C4-2B (cell line): ENCODE results near the gene PPBP.

ENCODE experiments used
- H3K27ac ChIP-seq: fragments of 450-650 bp; 2 replicates; pipeline ENCODE4 v1.5.1; 2017
- CTCF ChIP-seq: fragments of 450-650 bp; conservative IDR thresholded peaks from 2 replicates; pipeline ENCODE4 v1.5.1; 2017; ENCODE audit warnings: mild to moderate bottlenecking
- ZFX ChIP-seq: fragments of 450-650 bp; IDR thresholded peaks from 2 replicates; pipeline ENCODE4 v1.6.1; 2017

The PPBP gene

GRCh38 chr4:73988061-73988460 lies at the start of gene PPBP:
PPBP (minus strand) TSS chr4:73988190; CDS start chr4:73988103, 87 bp downstream.
- no peak within 1 kb of the TSS for H3K27ac ChIP-seq
- no peak for TF ChIP-seq CTCF
- TF ChIP-seq ZFX, result no peak

- no peak overlapping the region for H3K27ac ChIP-seq
- TF ChIP-seq CTCF (no peak), ZFX (no peak)
Measured at GRCh38 chr4:74037076-74037955, 49.3 kb upstream of the PPBP start.

- H3K27ac ChIP-seq, result no peak overlapping the region
- TF ChIP-seq CTCF, result no peak
- TF ChIP-seq ZFX, result no peak
Measured at GRCh38 chr4:74033739-74034138, 45.7 kb upstream of the PPBP start.

GRCh38 chr4:74032064-74032463 lies 44.1 kb upstream of the PPBP start:
- H3K27ac ChIP-seq, result no peak overlapping the region
- no peak for TF ChIP-seq ZFX
- TF ChIP-seq CTCF, result no peak

GRCh38 chr4:74031576-74031975 lies 43.6 kb upstream of the PPBP start:
- no peak for TF ChIP-seq ZFX
- TF ChIP-seq CTCF, result no peak
- H3K27ac ChIP-seq, result no peak overlapping the region

- no peak for TF ChIP-seq ZFX
- TF ChIP-seq CTCF, result no peak
- H3K27ac ChIP-seq, result no peak overlapping the region
Measured at GRCh38 chr4:74030285-74030684, 42.3 kb upstream of the PPBP start.

- no peak for TF ChIP-seq CTCF
- no peak for TF ChIP-seq ZFX
- H3K27ac ChIP-seq, result no peak overlapping the region
Measured at GRCh38 chr4:74028504-74028903, 40.5 kb upstream of the PPBP start.
